22Rv1 (cell line): ENCODE data around the gene NAXD.
"Not testable (repeated sequence)": the region's sequence is repeated elsewhere in the genome, so short reads cannot be mapped to it uniquely, and the experiment has no call there.

Experiments
- H3K27ac ChIP-seq: fragments of 450-650 bp; 2 replicates; pipeline ENCODE4 v1.5.1; 2017
- CTCF ChIP-seq: fragments of 450-650 bp; IDR thresholded peaks from 2 replicates; pipeline ENCODE4 v1.5.1; 2017; ENCODE audit warnings: mild to moderate bottlenecking
- ZFX ChIP-seq: fragments of 450-650 bp; IDR thresholded peaks from 2 replicates; pipeline ENCODE4 v1.6.1; 2017; ENCODE audit warnings: antibody characterized with exemption, borderline replicate concordance

The NAXD gene

GRCh38 chr13:110666255-110666533 is 50.8 kb downstream of the NAXD start:
- no peak overlapping the region for H3K27ac ChIP-seq
- TF ChIP-seq ZFX, result no peak
- TF ChIP-seq CTCF, result no peak

GRCh38 chr13:110669036-110669435 is 53.7 kb downstream of the NAXD start:
- TF ChIP-seq ZFX (no peak), CTCF (no peak)

DNA sequence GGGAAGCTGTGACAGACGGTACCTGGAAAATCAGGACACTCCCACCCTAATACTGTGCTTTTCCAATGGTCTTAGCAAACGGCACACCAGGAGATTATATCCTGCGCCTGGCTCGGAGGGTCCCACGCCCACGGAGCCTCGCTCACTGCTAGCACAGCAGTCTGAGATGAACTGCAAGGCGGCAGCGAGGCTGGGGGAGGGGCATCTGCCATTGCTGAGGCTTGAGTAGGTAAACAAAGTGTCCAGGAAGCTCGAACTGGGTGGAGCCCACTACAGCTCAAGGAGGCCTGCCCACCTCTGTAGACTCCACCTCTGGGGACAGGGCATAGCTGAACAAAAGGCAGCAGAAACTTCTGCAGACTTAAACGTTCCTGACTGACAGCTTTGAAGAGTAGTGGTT is 54.5 kb downstream of the NAXD start:
- H3K27ac ChIP-seq, result not testable (repeated sequence)

More at GRCh38 chr13:110669036-110669435, 53.7 kb downstream of the NAXD start:
- H3K27ac ChIP-seq, result no peak overlapping the region

- H3K27ac ChIP-seq, result no peak overlapping the region
- TF ChIP-seq ZFX (no peak), CTCF (no peak)
Measured at GRCh38 chr13:110676595-110677587, 61.5 kb downstream of the NAXD start.

GRCh38 chr13:110677731-110678545 is 62.6 kb downstream of the NAXD start:
- TF ChIP-seq ZFX (no peak), CTCF (no peak)
- no peak overlapping the region for H3K27ac ChIP-seq

DNA sequence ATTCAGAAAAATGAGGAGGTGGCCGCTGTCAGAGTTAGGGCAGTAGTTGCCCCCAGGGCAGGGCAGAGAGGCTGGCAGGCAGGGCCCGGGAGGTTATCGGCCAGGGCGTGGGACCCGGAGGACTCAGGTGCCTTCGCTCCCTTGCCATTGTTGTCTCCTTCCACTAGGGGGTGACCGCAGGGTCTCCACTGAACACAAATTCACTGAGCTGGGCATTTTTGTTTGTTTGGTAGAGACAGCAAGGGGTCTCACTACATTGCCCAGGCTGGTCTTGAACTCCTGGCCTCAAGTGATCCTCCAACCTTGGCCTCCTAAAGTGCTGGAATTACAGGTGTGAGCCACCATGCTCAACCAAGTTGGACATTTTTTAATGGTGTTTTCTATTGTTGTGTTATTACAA is 65.5 kb downstream of the NAXD start:
- H3K27ac ChIP-seq, result no peak overlapping the region
- TF ChIP-seq CTCF (peak; percentile 54), ZFX (no peak)

DNA sequence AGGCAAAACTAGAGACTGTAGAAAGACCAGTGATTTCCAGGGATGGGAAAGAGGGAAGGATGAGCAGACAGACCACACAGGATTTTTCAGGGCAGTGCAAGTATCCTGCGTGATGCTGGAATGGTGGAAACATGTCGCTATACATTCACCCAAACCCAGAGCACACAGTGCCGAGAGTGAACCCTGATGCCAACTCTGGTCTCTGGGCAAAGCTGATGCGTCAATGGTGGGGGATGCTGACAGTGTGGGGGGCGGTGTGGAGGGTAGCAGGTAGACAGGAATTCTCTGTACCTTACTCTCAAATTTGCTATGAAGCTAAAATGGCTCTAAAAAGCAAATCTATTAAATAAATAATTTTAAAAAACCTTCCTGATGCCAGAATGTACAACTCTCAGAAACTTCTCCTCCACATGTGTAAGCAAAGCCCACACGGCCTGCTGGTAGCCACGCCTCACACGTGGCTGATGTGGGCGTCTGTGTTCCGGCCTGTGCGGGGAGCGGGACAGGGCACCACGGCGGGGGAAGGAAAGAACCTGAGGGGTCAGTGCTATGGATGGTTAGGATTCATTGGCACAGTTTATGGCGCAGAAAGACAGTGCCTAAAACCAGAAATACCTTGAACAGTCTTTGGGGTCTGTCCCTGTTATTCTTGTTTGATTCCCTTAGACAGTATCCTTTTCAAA is 66.7 kb downstream of the NAXD start:
- TF ChIP-seq CTCF, result no peak
- TF ChIP-seq ZFX, result no peak
- no peak overlapping the region for H3K27ac ChIP-seq
